ENCODE data around the gene FAM3A.

DNA sequence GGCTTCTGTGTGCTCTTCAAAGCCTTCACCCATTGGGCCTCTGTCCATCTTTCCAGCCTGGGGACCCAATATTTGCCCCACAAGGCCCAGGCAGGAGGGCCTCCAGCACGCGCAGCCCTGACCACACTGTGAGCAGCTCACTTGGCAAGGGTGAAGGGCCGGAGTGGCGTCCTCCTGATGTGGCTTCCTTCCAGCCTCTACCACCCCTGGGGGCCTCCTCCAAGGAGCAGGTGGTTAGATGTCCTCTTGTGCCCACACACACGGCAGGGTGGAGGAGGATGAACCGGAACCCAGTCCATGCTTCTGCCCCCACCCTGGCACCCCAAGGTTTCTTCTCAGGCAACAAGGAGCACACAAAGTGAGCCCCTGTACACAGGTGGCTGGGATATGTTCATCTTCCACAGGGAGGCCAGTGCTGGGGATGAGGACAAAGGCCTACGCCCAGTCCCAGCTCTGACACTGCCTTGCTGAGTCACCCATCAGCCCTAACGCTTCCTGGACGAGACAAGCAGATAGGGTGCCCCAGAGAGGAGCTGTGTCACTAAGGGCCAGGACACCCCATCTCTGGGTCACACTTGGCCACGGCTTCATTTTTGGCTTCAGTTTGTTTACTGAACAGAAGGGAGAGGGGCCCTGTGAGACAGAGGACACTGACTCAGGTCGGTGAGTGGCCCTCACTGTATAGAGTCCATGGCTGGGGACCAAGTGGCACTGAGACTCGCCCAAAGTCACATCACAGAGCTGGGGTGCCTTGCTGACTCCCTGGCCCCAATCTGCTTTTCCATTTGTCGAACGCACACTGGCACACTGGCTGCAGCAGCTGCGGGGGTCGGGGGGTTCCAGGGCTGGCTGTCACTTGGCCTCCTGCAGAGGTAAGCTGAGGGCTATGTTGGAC, 31.5 kb downstream of the FAM3A start:
- no peak for TF ChIP-seq GATA2 (IDR thresholded peaks at IDR 0.05; ENCODE audit: low read depth, low read length)
- no peak for TF ChIP-seq GATA3 (IDR thresholded peaks at IDR 0.05; ENCODE audit: low read depth, low read length)
